ENCODE results near the gene MAPK8IP1. TPM values are rescaled to one million over a fixed set of nuclear protein-coding genes. Genes with fewer than 3 reads are reported as not detected.

The MAPK8IP1 gene
- polyA plus RNA-seq, 3 donors: 8.3 to 8.8 (median 8.4) TPM

- no peak for DNase-seq (ENCODE audit: low read depth in 3 of 3, low spot score in 2 of 3)
Measured at GRCh38 chr11:45924036-45924915, 38.8 kb downstream of the MAPK8IP1 start.

- DNase-seq (ENCODE audit: low read depth in 3 of 3, low spot score in 2 of 3): no peak
Measured at GRCh38 chr11:45924927-45925326, 39.5 kb downstream of the MAPK8IP1 start.

- no peak for DNase-seq (ENCODE audit: low read depth in 3 of 3, low spot score in 2 of 3)
Measured at GRCh38 chr11:45925550-45925949, 40.1 kb downstream of the MAPK8IP1 start.

GRCh38 chr11:45926001-45926401 is 40.5 kb downstream of the MAPK8IP1 start:
- no peak for DNase-seq (ENCODE audit: low read depth in 3 of 3, low spot score in 2 of 3)

- no peak for DNase-seq (ENCODE audit: low read depth in 3 of 3, low spot score in 2 of 3)
Measured at GRCh38 chr11:45926536-45927331, 41.3 kb downstream of the MAPK8IP1 start.

- no peak for DNase-seq (ENCODE audit: low read depth in 3 of 3, low spot score in 2 of 3)
Measured at GRCh38 chr11:45927332-45927683, 41.9 kb downstream of the MAPK8IP1 start.

- DNase-seq (ENCODE audit: low read depth in 3 of 3, low spot score in 2 of 3): no peak
Measured at GRCh38 chr11:45927684-45928413, 42.4 kb downstream of the MAPK8IP1 start.

GRCh38 chr11:45928535-45929215 is 43.2 kb downstream of the MAPK8IP1 start:
- no peak for DNase-seq (ENCODE audit: low read depth in 3 of 3, low spot score in 2 of 3)

GRCh38 chr11:45929486-45930030 is 44.1 kb downstream of the MAPK8IP1 start:
- DNase-seq (ENCODE audit: low read depth in 3 of 3, low spot score in 2 of 3): no peak

- no peak for DNase-seq (ENCODE audit: low read depth in 3 of 3, low spot score in 2 of 3)
Measured at GRCh38 chr11:45930031-45930794, 44.8 kb downstream of the MAPK8IP1 start.

- DNase-seq (ENCODE audit: low read depth in 3 of 3, low spot score in 2 of 3): no peak
Measured at GRCh38 chr11:45930951-45931570, 45.6 kb downstream of the MAPK8IP1 start.

GRCh38 chr11:45931739-45932138 is 46.3 kb downstream of the MAPK8IP1 start:
- no peak for DNase-seq (ENCODE audit: low read depth in 3 of 3, low spot score in 2 of 3)

- no peak for DNase-seq (ENCODE audit: low read depth in 3 of 3, low spot score in 2 of 3)
Measured at GRCh38 chr11:45932217-45932616, 46.8 kb downstream of the MAPK8IP1 start.

GRCh38 chr11:45933131-45933831 is 47.8 kb downstream of the MAPK8IP1 start:
- DNase-seq (ENCODE audit: low read depth in 3 of 3, low spot score in 2 of 3): no peak

GRCh38 chr11:45933846-45934579 is 48.6 kb downstream of the MAPK8IP1 start:
- DNase-seq (ENCODE audit: low read depth in 3 of 3, low spot score in 2 of 3): no peak

- no peak for DNase-seq (ENCODE audit: low read depth in 3 of 3, low spot score in 2 of 3)
Measured at GRCh38 chr11:45934580-45935318, 49.3 kb downstream of the MAPK8IP1 start.

Data from right renal cortex interstitium (tissue), 3 donors.